HG03439 (cell line): Measurements from ENCODE around the gene APOC4.
"Not testable (repeated sequence)": the region's sequence is repeated elsewhere in the genome, so short reads cannot be mapped to it uniquely, and the experiment has no call there.

Experiments used
- ATAC-seq: cut with Tn5 transposase; IDR thresholded peaks from one replicate; pipeline ENCODE4 v1.9.1; 2021; ENCODE audit warnings: mild to moderate bottlenecking, moderate library complexity; ENCODE audit not compliant: unreplicated experiment

The APOC4 gene

DNA sequence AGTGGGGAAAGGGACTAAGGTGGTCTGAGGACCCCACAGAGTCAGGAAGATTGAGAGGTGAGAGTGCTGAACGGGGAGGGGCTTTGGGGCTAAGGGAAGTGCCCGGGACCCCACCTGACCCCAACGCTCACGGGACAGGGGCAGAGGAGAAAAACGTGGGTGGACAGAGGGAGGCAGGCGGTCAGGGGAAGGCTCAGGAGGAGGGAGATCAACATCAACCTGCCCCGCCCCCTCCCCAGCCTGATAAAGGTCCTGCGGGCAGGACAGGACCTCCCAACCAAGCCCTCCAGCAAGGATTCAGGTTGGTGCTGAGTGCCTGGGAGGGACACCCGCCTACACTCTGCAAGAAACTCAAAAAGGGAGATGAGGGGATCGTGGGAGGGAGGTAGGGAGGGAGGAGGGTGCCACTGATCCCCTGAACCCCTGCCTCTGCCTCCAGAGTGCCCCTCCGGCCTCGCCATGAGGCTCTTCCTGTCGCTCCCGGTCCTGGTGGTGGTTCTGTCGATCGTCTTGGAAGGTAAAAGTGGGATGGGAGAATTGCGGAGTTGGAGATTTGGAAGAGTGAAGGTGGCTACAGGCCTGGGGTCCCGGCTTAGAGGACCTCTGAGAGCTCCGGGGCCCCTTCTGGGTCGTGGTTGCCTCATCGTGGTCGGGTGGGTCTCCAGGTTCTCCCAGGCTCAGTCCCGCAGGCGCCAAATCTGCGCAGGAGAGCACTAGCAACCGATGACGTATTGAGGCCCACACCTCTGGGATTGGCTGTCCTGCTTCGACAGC, 27.4 kb upstream of the APOC4 start, which contains the start of gene APOC1:
Gene APOC1 (plus strand): TSS at position 176 of the 774 bp plus-strand sequence. CDS start 284 bp downstream, at position 460.
- peak; percentile 82 for ATAC-seq

DNA sequence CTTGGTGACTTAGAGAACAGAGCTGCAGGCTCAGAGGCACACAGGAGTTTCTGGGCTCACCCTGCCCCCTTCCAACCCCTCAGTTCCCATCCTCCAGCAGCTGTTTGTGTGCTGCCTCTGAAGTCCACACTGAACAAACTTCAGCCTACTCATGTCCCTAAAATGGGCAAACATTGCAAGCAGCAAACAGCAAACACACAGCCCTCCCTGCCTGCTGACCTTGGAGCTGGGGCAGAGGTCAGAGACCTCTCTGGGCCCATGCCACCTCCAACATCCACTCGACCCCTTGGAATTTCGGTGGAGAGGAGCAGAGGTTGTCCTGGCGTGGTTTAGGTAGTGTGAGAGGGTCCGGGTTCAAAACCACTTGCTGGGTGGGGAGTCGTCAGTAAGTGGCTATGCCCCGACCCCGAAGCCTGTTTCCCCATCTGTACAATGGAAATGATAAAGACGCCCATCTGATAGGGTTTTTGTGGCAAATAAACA, 17.8 kb upstream of the APOC4 start:
- no peak for ATAC-seq

DNA sequence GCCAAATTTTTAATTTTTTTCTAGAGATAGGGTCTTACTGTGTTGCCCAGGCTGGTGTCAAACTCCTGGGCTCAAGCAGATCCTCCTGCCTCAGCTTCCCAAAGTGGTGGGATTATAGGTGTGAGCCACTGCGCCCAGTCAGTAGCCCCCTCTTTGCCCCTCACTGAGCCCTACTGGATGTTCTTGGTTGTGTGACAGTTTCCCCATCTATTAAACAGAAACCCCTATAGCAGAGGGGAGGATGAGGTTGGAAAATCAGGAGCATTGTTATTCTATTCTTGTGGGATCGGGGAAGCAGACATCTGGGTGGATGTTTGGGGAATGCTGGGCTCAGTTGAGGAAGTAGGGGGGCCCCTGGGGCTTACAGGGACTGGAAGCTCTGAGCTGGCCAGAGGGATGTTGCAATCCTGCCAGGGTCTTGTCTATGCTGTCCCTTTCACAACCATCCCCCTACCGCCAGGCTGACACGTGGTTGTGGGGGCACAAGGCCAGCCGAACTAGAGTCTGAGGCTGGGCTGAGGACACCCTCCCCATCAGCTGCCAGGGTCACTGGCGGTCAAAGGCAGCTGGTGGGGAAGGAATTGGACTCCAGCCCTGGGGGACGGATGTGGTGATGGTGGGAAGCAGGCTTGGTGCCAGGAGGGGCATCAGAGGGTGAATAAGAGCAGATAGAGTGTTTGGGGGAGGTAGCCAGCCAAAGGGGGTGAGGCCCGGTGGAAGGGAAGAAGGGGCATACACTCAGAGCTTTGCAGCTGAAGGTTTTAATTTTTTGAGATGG, 16.7 kb upstream of the APOC4 start:
- ATAC-seq, result no peak

DNA sequence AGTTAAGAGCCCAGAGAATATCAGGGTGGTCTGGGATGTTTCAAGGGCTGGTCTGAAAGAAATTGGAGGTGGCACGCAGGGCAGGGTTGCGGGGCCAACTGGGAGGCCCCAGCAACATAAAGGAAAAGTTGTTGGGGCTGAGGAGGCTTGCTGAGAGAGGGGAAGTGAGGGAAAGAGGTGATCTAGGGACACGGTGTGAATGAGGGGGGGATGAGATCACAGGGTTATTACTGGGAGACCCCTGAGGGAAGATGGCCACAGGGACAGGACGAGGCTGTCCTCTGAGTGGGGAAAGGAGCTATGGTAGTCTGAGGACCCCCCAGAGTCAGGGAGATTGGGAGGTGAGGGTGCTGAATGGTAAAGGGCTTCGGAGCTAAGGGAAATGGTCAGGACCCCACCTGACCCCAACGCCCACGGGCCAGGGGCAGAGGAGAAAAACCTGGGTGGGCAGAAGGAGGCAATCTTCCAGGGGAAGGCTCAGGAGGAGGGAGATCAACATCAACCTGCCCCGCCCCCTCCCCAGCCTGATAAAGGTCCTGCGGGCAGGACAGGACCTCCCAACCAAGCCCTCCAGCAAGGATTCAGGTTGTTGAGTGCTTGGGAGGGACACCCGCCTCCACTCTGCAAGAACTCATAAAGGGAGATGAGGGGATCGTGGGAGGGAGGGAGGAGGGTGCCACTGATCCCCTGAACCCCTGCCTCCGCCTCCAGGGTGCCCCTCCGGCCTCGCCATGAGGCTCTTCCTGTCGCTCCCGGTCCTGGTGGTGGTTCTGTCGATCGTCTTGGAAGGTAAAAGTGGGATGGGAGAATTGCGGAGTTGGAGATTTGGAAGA, 15.6 kb upstream of the APOC4 start:
- not testable (repeated sequence) for ATAC-seq

DNA sequence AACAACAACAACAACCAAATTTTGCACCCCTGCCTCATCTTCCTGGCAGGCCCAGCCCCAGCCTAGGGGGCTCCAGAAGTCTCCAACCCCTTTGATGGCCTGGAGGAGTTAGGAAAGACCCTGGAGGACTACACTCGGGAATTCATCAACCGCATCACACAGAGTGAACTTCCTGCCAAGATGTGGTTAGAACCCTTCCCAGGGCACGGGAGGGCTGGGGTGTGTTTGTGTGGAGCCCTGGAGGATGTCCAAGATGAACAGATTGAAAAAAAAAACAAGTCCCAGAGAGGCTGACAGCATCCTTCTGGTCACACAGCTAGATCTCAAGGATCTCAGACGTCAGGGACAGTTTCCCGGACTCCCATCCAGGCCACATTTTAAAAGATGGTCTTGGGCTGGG, 14.3 kb upstream of the APOC4 start:
- no peak for ATAC-seq

GRCh38 chr19:44930088-44930487, 11.9 kb upstream of the APOC4 start:
- ATAC-seq, result no peak

DNA sequence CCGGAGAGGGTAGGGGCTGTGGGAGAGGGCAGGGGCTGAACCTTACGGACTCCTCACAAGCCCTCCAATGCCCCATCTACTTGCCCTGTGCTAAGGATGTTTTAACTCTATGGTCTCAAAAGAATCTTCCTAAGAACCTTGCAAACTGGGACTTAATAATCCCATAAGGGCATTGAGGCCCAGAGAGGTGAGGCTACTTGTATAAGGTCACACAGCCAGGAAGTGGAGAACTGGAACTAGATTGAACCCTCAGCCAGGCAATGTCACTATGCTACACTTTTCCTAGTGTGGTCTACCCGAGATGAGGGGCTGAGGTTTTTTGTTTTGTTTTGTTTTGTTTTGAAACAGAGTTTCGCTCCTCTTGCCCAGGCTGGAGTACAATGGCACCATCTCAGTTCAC, 10.5 kb upstream of the APOC4 start:
- ATAC-seq, result no peak

DNA sequence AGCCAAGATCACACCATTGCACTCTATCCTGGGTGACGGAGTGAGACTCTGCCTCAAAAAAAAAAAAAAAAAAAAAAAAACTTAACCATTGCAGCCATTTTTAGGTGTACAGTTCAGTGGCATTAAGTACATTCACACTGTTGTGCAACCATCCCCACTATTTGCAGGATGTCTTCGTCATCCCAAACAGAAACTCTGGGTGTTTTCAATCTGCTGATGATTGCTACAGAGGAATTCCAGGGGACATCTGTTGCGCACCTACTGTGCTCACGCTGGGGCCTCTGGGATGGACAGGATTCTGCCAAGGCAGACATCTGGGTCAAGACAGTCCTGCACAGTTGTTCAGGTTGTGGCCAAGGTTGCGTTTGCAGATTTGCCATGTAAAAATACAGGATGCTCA, 2.4 kb upstream of the APOC4 start:
- ATAC-seq, result no peak

GRCh38 chr19:44943801-44944249, 1.8 kb downstream of the APOC4 start:
- ATAC-seq, result no peak

GRCh38 chr19:44947041-44947581, 5.1 kb downstream of the APOC4 start:
- ATAC-seq, result no peak

DNA sequence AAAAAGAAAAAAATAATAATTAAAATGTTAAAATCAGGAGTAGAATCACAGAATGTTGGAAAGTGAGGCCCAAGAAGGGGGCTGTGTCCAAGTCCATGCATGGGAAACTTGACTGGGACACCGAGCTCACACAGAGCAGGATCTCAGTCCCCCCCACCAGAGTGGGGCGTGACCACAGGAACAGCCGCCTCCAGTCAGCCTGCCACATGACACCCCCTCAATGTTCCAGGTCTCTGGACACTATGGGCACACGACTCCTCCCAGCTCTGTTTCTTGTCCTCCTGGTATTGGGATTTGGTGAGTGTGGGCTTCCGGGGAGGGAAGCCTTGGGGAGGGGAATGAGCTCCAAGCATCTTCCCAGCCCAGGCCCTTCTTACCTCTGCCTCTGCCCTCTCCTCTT, 6.2 kb downstream of the APOC4 start:
- no peak for ATAC-seq

DNA sequence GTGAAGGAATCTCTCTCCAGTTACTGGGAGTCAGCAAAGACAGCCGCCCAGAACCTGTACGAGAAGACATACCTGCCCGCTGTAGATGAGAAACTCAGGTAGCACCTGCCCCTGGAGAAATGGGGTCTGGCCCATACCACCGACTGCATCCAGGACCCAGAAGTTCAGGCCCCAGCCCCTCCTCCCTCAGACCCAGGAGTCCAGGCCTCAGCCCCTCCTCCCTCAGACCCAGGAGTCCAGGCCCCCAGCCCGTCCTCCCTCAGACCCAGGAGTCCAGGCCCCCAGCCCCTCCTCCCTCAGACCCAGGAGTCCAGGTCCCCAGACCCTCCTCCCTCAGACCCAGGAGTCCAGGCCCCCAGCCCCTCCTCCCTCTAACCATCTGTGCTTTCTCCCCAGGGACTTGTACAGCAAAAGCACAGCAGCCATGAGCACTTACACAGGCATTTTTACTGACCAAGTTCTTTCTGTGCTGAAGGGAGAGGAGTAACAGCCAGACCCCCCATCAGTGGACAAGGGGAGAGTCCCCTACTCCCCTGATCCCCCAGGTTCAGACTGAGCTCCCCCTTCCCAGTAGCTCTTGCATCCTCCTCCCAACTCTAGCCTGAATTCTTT, 6.8 kb downstream of the APOC4 start:
- no peak for ATAC-seq

- no peak for ATAC-seq
Measured at GRCh38 chr19:44949550-44949949, 7.5 kb downstream of the APOC4 start.

GRCh38 chr19:44951179-44952159, 9.4 kb downstream of the APOC4 start:
- no peak for ATAC-seq

GRCh38 chr19:44954278-44954648, 12.2 kb downstream of the APOC4 start:
- no peak for ATAC-seq

DNA sequence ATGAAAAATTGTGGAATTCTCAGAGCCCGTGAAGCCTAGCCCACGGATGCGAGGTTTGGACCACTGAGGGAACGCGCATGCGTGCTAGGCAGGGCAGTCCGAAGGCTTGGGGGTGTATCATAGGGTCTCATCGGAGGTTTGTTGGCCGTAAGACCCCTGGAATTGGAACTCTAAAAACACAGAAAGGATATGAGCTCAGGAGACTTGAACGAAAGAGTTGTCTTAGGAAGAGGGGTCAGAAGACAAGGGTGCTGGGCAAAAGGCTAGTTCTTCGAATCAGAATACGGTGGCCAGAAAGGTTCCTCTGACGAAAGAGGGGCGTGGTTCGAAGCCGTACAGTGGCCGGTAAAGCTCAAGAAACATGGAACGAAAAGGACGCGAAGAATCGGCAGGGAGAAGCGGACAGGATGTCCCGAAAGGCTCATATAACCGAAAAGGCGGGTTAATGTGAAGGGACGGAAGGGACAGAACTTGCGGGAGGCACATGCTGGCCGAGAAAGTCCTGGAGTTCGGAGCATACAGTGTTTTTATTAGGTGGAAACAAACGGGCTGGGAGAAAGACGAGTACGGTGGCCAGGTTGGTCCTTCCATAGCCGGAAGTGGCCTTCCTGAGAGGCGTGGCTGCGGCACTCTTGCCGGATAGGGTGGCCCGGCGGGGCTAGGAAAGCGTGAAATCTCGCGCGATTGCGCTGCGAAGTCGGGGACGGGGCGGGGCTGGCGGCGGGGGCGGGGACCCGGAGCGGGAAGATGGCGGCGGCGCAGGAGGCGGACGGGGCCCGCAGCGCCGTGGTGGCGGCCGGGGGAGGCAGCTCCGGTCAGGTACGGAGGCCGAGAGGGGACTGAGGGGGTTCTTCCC, 12.8 kb downstream of the APOC4 start, which contains the start of gene CLPTM1:
Gene CLPTM1 (plus strand): TSS at position 732 of the 856 bp plus-strand sequence. CDS start 16 bp downstream, at position 748.
- peak; percentile 84 for ATAC-seq

DNA sequence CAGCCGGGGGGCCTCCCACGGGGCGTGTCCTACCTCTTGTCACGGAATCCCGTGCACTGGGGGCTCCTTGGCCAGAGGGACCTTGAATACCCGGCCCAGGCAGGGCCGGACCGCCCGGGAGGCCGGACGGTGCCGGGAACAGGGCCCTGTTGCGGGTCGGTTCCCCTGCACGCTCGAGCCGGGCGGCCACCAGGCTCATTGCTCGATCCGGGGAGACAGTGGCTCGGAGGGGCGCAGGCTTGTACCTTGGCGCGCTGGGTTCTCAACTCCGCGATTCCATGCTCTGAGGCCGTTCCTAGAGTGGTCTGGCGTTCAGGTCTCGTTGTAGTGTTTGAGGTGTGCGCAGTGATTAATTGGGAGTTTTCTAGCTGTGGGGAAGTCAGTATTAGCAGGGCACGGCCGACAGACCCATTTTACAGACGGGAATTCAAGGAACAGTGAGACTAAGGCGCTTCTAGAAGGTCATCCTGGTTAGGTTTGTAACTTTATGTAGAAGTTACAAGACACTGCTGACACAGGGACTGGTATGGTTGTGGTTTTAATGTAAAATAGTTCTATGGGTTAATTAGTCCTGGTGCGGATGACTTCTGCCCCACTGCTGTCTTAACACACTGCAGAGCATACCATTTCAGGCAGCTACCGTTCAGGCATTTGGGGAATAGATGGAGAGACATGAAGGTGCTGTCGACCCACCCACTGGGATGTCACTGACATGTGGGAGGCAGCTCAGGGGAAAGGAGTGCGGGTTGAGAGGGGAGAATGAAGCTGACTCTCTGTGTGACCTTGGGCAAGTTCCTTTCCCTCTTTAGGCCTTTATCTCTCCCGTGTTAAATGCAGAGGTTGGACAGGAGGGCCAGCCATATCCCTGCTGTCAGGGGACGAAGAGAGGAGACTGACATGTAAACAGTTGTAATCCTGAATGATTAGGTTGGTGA, 13.7 kb downstream of the APOC4 start:
- peak; percentile 21 for ATAC-seq
